IMR-90 (cell line): ENCODE measurements around the gene ERP44. TPM values are rescaled to one million over a fixed set of nuclear protein-coding genes. Genes with fewer than 3 reads are reported as not detected.

Source experiments
- ATAC-seq: fragments of 200-7000 bp; cut with Tn5 transposase; 2 replicates; pipeline ENCODE4 v1.9.1; 2020; ENCODE audit warnings: low read depth, mild to moderate bottlenecking, moderate library complexity
- BruUV-seq: library from RNA; stranded (reverse); fragments of 400-500 nt; replicated peaks from 2 replicates; lab custom pipeline; 2021; lab: Mats Ljungman, UMichigan
- CTCF ChIA-PET: fragments of 300-600 bp; formaldehyde crosslinking; extraction: SDS; loops from one replicate; lab custom pipeline; 2021; ENCODE audit warnings: antibody characterized with exemption; lab: Yijun Ruan, JAX
- POLR2A ChIA-PET: fragments of 300-600 bp; sonication (Branson Sonifier 250); formaldehyde crosslinking; loops from one replicate; lab custom pipeline; 2022; ENCODE audit warnings: antibody characterized with exemption; ENCODE audit not compliant: unreplicated experiment; lab: Charles Lee
- DNase-seq: peaks from one replicate; pipeline ENCODE4 v3.0.0; 2013
- H2AFZ ChIP-seq: replicated peaks from 2 replicates; pipeline ENCODE3; 2013; ENCODE audit warnings: low read length, mild to moderate bottlenecking; ENCODE audit not compliant: poor library complexity
- H2AK5ac ChIP-seq: 2 replicates; pipeline ENCODE4 v1.6.1; 2013; ENCODE audit warnings: low read depth, low read length, inconsistent platforms
- H2AK9ac ChIP-seq: replicated peaks from 2 replicates; pipeline ENCODE3; 2013; ENCODE audit warnings: mild to moderate bottlenecking, low read depth, low read length, moderate library complexity; ENCODE audit not compliant: poor library complexity
- H2BK120ac ChIP-seq: 2 replicates; pipeline ENCODE4 v1.6.1; 2013; ENCODE audit warnings: low read depth, low read length, inconsistent platforms
- H2BK15ac ChIP-seq: 3 replicates; pipeline ENCODE4 v1.6.1; 2013; ENCODE audit warnings: low read depth, low read length, inconsistent platforms
- H2BK20ac ChIP-seq: 2 replicates; pipeline ENCODE4 v1.6.1; 2013; ENCODE audit warnings: low read depth, mild to moderate bottlenecking, inconsistent platforms, low read length, moderate library complexity
- H2BK5ac ChIP-seq: 2 replicates; pipeline ENCODE4 v1.6.1; 2013; ENCODE audit warnings: mild to moderate bottlenecking, low read depth, low read length, inconsistent platforms; ENCODE audit not compliant: poor library complexity, severe bottlenecking
- H3K14ac ChIP-seq: replicated peaks from 2 replicates; pipeline ENCODE4 v1.6.1; 2013; ENCODE audit warnings: low read depth, low read length, inconsistent platforms
- H3K18ac ChIP-seq: 2 replicates; pipeline ENCODE4 v1.6.1; 2013; ENCODE audit warnings: low read depth, low read length, control low read depth
- H3K23ac ChIP-seq: 2 replicates; pipeline ENCODE4 v1.6.1; 2013; ENCODE audit warnings: low read depth, low read length, inconsistent platforms
- H3K27ac ChIP-seq: 2 replicates; pipeline ENCODE4 v1.5.1; 2013; ENCODE audit warnings: mild to moderate bottlenecking, control low read depth, low read length; ENCODE audit not compliant: insufficient read depth
- H3K27me3 ChIP-seq: 2 replicates; pipeline ENCODE4 v1.6.1; 2013; ENCODE audit warnings: low read length; ENCODE audit not compliant: control insufficient read depth, insufficient read depth
- H3K36me3 ChIP-seq: 2 replicates; pipeline ENCODE4 v1.6.1; 2013; ENCODE audit warnings: low read length, mixed read lengths; ENCODE audit not compliant: control insufficient read depth, insufficient read depth
- H3K4ac ChIP-seq: 2 replicates; pipeline ENCODE4 v1.6.1; 2013; ENCODE audit warnings: low read depth, low read length, inconsistent platforms
- H3K4me1 ChIP-seq: 2 replicates; pipeline ENCODE4 v1.6.1; 2013; ENCODE audit warnings: low read length, mixed read lengths; ENCODE audit not compliant: control insufficient read depth, insufficient read depth
- H3K4me2 ChIP-seq: 2 replicates; pipeline ENCODE4 v1.6.1; 2013; ENCODE audit warnings: low read depth, mild to moderate bottlenecking, control low read depth, low read length, moderate library complexity
- H3K4me3 ChIP-seq: 2 replicates; pipeline ENCODE4 v1.5.1; 2013; ENCODE audit warnings: low read depth, mild to moderate bottlenecking, control low read depth, low read length, moderate library complexity; ENCODE audit not compliant: insufficient read depth
- H3K56ac ChIP-seq: 2 replicates; pipeline ENCODE4 v1.6.1; 2013; ENCODE audit warnings: low read length, inconsistent platforms; ENCODE audit not compliant: insufficient read depth; ENCODE audit errors: extremely low read depth
- H3K79me1 ChIP-seq, 2 experiments: 2 replicates each; pipeline ENCODE4 v1.6.1; 2013; ENCODE audit warnings: low read length in 2 of 2, inconsistent platforms in 1 of 2, low read depth in 1 of 2
- H3K9ac ChIP-seq: 2 replicates; pipeline ENCODE4 v1.6.1; 2013; ENCODE audit warnings: low read depth, low read length, control low read depth
- H3K9me1 ChIP-seq: 2 replicates; pipeline ENCODE4 v1.6.1; 2013; ENCODE audit warnings: low read length, inconsistent platforms; ENCODE audit not compliant: insufficient read depth
- H3K9me3 ChIP-seq: 2 replicates; pipeline ENCODE4 v1.6.1; 2013; ENCODE audit warnings: low read length; ENCODE audit not compliant: control insufficient read depth, insufficient read depth
- H4K20me1 ChIP-seq: 2 replicates; pipeline ENCODE4 v1.6.1; 2013; ENCODE audit warnings: low read length, inconsistent platforms; ENCODE audit not compliant: insufficient read depth
- H4K5ac ChIP-seq: 2 replicates; pipeline ENCODE4 v1.6.1; 2013; ENCODE audit warnings: mild to moderate bottlenecking, low read depth, low read length, control low read depth
- H4K8ac ChIP-seq, 2 experiments: 2 replicates each; pipeline ENCODE4 v1.6.1; 2013; ENCODE audit warnings: low read depth in 2 of 2, low read length in 2 of 2, control low read depth in 1 of 2, inconsistent platforms in 1 of 2
- H4K91ac ChIP-seq: 2 replicates; pipeline ENCODE4 v1.6.1; 2013; ENCODE audit warnings: low read depth, low read length, inconsistent platforms; ENCODE audit not compliant: insufficient read depth
- CEBPB ChIP-seq: IDR thresholded peaks from 2 replicates; pipeline ENCODE4 v1.6.1; 2012; ENCODE audit warnings: low read depth, low read length, improper control_type of control experiment
- CHD1 ChIP-seq: IDR thresholded peaks from 2 replicates; pipeline ENCODE4 v1.6.1; 2012; ENCODE audit warnings: low read depth, low read length, improper control_type of control experiment
- MAFK ChIP-seq: IDR thresholded peaks from 2 replicates; pipeline ENCODE4 v1.6.1; 2012; ENCODE audit warnings: low read depth, low read length, improper control_type of control experiment
- MAZ ChIP-seq: IDR thresholded peaks from 2 replicates; pipeline ENCODE4 v1.6.1; 2012; ENCODE audit warnings: low read depth, mild to moderate bottlenecking, low read length, improper control_type of control experiment, moderate library complexity, borderline replicate concordance
- MXI1 ChIP-seq: IDR thresholded peaks from 2 replicates; pipeline ENCODE4 v1.6.1; 2012; ENCODE audit warnings: low read depth, mild to moderate bottlenecking, low read length, moderate library complexity, borderline replicate concordance
- NFE2L2 ChIP-seq: fragments of 150-350 bp; IDR thresholded peaks from 2 replicates; pipeline ENCODE4 v1.6.1; 2016; ENCODE audit warnings: low read depth, mild to moderate bottlenecking, low read length
- POLR2A ChIP-seq: IDR thresholded peaks from 2 replicates; pipeline ENCODE4 v1.6.1; 2012; ENCODE audit warnings: mild to moderate bottlenecking, low read depth, low read length
- RAD21 ChIP-seq: IDR thresholded peaks from 2 replicates; pipeline ENCODE4 v1.6.1; 2012; ENCODE audit warnings: low read length, improper control_type of control experiment
- RCOR1 ChIP-seq: IDR thresholded peaks from 2 replicates; pipeline ENCODE4 v1.6.1; 2012; ENCODE audit warnings: mild to moderate bottlenecking, low read length, improper control_type of control experiment; ENCODE audit not compliant: insufficient replicate concordance
- RFX5 ChIP-seq: IDR thresholded peaks from 2 replicates; pipeline ENCODE4 v1.8.0; 2012; ENCODE audit warnings: low read depth, mild to moderate bottlenecking, low read length, moderate library complexity
- USF2 ChIP-seq: fragments of 150-350 bp; IDR thresholded peaks from 2 replicates; pipeline ENCODE4 v1.6.1; 2017; ENCODE audit warnings: mild to moderate bottlenecking, antibody characterized with exemption, low read length, low read depth
- WGBS, 2 experiments: methylation state at CpG; one replicate each; pipeline versions ENCODE4 v1.1.5 to v1.1.7; 2013; ENCODE audit warnings: missing lambda C conversion rate in 2 of 2; ENCODE audit not compliant: insufficient read length in 1 of 2; ENCODE audit errors: extremely low coverage in 2 of 2; 5-methylcytosine and 5-hydroxymethylcytosine counted together
- dilution Hi-C: fragments of 300-500 bp; cut with HindIII; formaldehyde crosslinking; loops from one replicate; pipeline ENCODE4 v1.14.3; 2018; ENCODE audit warnings: low sequenced_read_pairs; ENCODE audit not compliant: unreplicated experiment
- in situ Hi-C: fragments of 300-500 bp; cut with MboI; formaldehyde crosslinking; loops from 3 replicates; pipeline ENCODE4 v1.14.3; 2019; ENCODE audit warnings: low sequenced_read_pairs, inconsistent platforms, mixed read lengths
- intact Hi-C: fragments of 100-400 bp; cut with micrococcal nuclease; formaldehyde crosslinking; loops from 2 replicates; pipeline ENCODE4 v1.10.0; 2022
- polyA plus RNA-seq, 3 experiments: library from polyadenylated mRNA; depleted of rRNA; stranded (reverse); fragments of >200 nt; gene quantifications; 2 replicates each; pipeline ENCODE4 v1.2.3, GENCODE V29; 2012; ENCODE audit warnings: low replicate concordance in 1 of 3
- total RNA-seq: library from RNA; depleted of rRNA; stranded (reverse); fragments of >200 nt; gene quantifications from 2 replicates; pipeline ENCODE4 v1.2.3, GENCODE V29; 2012

Gene ERP44
- total and polyA plus RNA-seq, 2 of the 4 experiments (the other 2 are of a cell fraction) = 9.1 to 13.5 TPM

- CTCF ChIA-PET = no interaction called here
- H3K23ac ChIP-seq = no peak overlapping the region
- no peak overlapping the region for H3K18ac ChIP-seq
- H3K56ac ChIP-seq = no peak overlapping the region
- H4K5ac ChIP-seq = no peak overlapping the region
- H4K8ac ChIP-seq = no peak overlapping the region
- H2BK15ac ChIP-seq = no peak overlapping the region
- no peak overlapping the region for H2BK20ac ChIP-seq
- no peak overlapping the region for H3K9ac ChIP-seq
- no peak overlapping the region for H2BK120ac ChIP-seq
- H3K79me1 ChIP-seq = peaks cover 18 to 39% of the 10 kb centered on the region in 2 experiments
- no peak overlapping the region for H3K4me3 ChIP-seq
- H3K4me1 ChIP-seq = peaks cover 2% of the 10 kb centered on the region
- in situ Hi-C loops (loop anchor here (25.0 kb wide), 1 partner anchor 538 kb away; the partner anchor contains the start of gene CAVIN4), intact Hi-C loops (no loop called here), dilution Hi-C loops (no loop called here)
- no peak overlapping the region for H2AK9ac ChIP-seq
- H4K20me1 ChIP-seq = no peaks in the 10 kb centered on the region; the same call in 1 of the 2 replicates
- POLR2A ChIA-PET = no interaction called here
- no peak overlapping the region for H2BK5ac ChIP-seq
- no peaks in the 10 kb centered on the region; the same call in 1 of the 2 replicates for H3K36me3 ChIP-seq
- no peaks in the 10 kb centered on the region for H3K9me3 ChIP-seq
- no peak overlapping the region for H2AFZ ChIP-seq
- H3K27me3 ChIP-seq = no peaks in the 10 kb centered on the region
- H4K91ac ChIP-seq = no peak overlapping the region
- no peak overlapping the region for H3K4ac ChIP-seq
- H3K27ac ChIP-seq = no peak overlapping the region
- DNase-seq (no peak), ATAC-seq (no peak)
- BruUV-seq = no TSS peak
- TF ChIP-seq MAZ (no peak), RAD21 (no peak), RFX5 (no peak), MXI1 (no peak), USF2 (no peak), CHD1 (no peak), MAFK (no peak), POLR2A (no peak), NFE2L2 (no peak), RCOR1 (no peak), CEBPB (no peak)
- no peak overlapping the region for H3K4me2 ChIP-seq
- no peak overlapping the region for H2AK5ac ChIP-seq
- H3K14ac ChIP-seq = no peak overlapping the region
- peaks cover 2% of the 10 kb centered on the region; the same call in 1 of the 2 replicates for H3K9me1 ChIP-seq
- WGBS, 2 experiments = no CpG with 5 or more reads among the region's 1 CpG
These were observed 49.2 kb downstream of the ERP44 start for GRCh38 chr9:100049551-100049950.
